GM20431 (cell line): ENCODE results near the gene NOL3.

ENCODE experiments used
- in situ Hi-C: fragments of 300-500 bp; cut with MseI, MboI; formaldehyde crosslinking; loops from one replicate; pipeline ENCODE4 v1.15.0; 2020; ENCODE audit warnings: low sequenced_read_pairs; ENCODE audit not compliant: unreplicated experiment

The NOL3 gene

GRCh38 chr16:67169011-67169451 is 1.3 kb upstream of the NOL3 start:
- in situ Hi-C loops = no loop called here

DNA sequence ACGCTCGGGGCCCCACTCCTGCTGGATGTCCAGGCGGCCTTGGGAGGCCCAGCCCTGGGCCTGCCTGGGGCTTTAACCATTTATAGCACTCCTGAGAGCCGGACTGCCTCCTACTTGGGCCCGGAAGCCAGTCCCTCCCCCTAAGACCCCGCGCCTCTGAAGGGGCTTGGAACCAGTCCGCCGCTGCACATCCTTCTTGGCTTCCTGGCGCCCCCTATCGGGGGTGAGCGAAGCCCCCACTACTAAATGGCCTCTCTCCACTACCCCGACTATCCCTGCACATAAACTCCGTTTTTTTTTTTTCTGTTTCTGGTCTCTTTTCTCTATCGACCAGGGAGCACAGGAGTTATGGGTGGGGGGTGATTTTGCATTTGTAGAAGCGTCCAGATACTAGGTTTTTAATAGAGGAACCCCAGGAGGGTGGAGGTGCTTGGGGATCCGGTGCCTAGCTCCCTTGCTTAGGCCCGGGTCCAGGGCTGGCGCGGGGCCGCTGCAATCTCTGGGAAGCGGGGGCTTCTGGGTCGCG is 633 bp upstream of the NOL3 start:
- in situ Hi-C loops = no loop called here

DNA sequence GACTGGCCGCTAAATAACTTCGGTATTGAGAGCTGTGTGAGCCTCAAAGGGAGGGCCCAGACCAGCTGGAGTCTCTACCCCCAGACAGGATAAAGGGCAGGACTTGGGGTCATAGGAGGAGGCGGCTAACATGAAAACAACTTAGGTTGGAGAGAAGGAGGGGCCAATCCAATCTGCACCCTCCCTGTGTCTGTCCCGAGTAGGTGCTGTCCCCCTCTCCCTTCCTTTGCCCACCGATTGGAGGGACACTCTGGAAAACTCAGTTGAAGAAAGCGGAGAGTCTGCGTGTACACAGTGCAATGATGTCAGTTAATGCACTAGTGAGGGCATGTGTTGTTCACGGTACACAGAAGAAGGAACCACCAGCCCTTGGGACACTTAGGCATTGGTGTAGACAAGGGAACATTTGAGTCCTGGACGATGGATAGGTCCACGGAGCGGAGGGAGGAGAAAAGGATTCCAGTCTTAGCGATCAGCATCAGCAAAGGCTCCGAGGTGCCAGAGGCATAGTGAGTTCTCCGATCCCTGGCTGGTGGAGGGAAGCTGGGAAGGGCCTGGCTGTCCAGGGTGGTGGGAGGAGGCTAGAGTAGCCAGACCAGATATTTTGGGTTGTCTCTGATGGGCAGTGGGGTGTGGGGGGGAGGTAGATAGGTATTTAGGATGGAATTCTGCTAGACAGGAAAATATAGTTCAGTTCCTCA is 761 bp downstream of the NOL3 start:
- in situ Hi-C loops = no loop called here

DNA sequence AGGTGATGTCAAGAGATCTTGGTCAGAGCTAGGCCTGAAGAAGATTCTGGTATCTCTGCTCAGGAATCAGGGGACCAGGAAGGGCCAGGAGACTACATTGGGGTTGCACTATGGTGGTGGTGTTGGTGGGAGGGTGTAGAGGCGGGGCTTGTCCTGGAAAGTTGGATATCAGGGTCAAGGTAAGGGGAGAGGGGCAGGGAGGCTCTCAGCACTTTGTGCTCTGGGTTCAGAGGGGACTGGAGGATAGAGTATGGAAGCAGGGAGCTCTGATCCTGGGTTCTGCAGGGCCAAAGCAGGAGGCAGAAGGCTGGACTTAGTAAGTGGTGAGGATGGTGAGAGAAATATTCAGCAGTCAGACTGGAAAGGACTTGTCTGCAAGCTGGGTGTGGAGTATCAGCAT is 3.0 kb downstream of the NOL3 start:
- in situ Hi-C loops = no loop called here

GRCh38 chr16:67173808-67174705 is 3.7 kb downstream of the NOL3 start:
- in situ Hi-C loops = no loop called here

GRCh38 chr16:67174706-67175231 is 4.4 kb downstream of the NOL3 start:
- in situ Hi-C loops = no loop called here

- in situ Hi-C loops = no loop called here
Measured at GRCh38 chr16:67176662-67177061, 6.3 kb downstream of the NOL3 start.

DNA sequence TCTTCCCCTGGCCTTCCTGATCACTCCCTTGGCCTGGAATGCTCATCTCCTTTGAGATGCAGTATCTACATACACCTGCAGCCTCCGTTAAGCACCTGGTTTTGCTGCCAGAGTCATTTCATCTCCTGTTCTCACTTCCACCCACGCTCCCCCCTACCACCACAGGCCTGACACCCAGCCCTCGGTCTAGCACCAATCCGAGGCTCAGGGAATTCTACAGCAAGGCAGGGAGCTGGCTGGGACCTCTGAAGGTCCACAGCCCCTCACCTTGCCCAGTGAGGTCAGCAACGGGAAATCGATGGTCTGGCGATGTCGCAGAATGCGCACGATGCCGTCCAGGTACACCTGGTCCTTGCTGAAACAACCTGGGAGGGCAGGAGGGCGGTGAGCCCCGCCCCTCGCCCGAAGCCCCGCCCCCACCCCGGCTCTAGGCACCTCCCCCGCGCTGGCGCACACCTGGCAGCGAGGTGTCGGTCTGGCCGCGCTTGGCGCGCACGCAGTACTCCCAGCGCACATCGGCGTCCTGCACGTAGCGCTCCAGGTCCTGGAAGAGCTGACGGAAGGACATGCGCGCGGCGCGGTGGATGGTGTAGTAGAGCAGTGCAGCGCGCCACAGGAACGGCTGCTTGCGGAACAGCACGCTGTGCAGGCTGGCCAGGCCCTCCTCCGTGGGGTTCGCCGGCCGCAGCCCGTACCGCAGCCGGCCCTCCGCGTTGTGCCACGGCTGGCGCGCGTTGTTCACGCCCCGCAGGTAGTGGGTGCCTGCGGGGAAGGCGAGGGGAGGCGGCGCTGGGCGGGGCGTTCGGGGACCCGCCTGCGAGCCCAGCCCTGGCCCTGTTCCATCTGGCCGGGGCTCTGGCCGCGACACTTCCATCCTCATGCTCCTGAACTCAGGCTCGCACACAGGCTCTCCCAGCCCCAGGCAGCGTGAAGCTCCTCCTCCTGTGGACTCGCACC is 7.7 kb downstream of the NOL3 start:
- in situ Hi-C loops = no loop called here

DNA sequence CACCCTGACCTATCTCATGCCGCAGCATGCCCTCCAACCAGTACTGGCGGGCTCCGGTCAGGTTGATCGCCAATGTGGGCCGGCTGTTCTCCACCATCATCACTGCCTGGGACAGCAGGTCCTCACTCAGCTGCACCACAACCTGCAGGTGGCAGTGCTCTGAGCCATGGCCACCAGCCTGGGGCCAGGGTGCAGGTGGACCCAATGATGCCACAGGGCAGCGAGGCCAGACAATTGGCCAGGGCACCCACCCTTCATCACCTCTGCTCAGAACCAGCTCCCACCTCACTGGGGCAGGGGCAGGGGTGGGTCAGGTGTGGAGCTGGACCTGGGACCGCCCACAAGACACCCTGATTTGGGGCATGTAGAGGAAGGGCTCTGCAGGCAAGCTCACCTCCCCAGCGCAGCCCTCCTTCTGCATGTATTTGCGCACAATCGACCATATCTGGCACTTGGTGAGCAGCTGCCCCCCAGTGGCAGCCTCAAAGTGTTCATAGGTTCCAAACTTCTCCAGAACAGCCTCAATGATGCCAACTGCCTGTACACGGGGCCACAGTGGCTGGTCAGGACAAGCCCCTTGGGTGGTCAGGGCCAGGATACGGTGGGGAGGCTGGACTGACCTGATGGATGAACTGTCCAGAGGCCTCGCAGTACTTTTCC is 9.2 kb downstream of the NOL3 start:
- in situ Hi-C loops = no loop called here

GRCh38 chr16:67180166-67180565 is 9.8 kb downstream of the NOL3 start:
- in situ Hi-C loops = no loop called here

DNA sequence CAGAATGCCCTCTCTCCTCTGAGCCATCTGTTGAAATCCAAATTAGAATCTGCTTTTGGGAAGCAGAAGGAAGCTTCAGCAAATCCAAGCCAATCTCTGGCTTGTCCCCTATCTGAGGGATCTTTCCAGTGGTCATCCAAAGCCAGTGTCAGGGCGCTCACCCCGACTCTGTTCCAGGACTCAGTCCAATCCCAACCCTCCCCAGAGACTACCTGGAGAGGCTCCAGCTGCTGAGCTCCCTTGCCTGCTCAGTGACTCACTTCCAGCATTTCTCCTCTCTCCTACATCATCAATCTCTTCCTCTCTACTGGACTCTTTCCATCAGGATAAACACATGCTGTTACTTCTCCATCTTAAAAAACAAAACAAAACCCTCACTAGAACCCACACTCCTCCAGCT is 11.0 kb downstream of the NOL3 start:
- in situ Hi-C loops = no loop called here

GRCh38 chr16:67182288-67182687 is 11.9 kb downstream of the NOL3 start:
- in situ Hi-C loops = no loop called here

- in situ Hi-C loops = no loop called here
Measured at GRCh38 chr16:67183284-67183626, 12.9 kb downstream of the NOL3 start.

GRCh38 chr16:67183627-67184452 is 13.5 kb downstream of the NOL3 start, which contains the start of gene MATCAP1:
TSS of gene MATCAP1 (minus strand) at chr16:67183963. CDS start at chr16:67180610, 3,353 bp downstream.
- in situ Hi-C loops = no loop called here

- in situ Hi-C loops = no loop called here
Measured at GRCh38 chr16:67184453-67184994, 14.2 kb downstream of the NOL3 start.

DNA sequence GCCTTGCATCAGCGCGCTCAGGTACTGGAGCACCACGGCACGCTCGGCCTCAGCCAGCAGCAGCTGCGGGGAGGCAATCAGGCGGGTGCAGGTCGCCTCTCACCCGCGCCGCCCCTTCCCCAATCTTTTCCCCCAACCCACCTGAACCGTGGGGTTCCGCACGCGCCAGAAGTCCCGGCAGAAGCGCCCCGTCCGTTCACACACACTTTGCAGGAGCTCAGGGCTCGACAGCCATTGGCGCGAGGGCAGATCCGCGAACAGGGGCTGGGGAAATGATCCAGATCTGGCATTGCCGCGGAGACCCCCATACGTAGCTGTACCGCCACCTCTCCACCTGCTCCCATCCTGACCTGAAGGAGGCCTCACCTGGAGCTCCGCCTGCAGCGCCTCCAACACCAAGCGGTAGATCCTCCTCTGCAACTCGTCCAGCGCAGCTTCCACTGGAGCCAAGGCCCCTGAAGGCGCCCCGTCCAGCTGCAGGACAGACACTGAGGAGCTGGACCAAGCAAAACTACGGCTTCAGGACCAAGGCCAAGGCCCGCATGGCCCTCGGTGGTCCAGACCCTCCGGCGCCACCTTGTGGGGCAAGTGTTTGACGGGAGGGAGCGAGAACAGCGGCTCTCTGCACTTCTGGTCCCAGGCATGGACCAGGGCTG is 14.8 kb downstream of the NOL3 start:
- in situ Hi-C loops = no loop called here

GRCh38 chr16:67185651-67186134 is 15.4 kb downstream of the NOL3 start:
- in situ Hi-C loops = no loop called here

GRCh38 chr16:67186550-67186950 is 16.2 kb downstream of the NOL3 start:
- in situ Hi-C loops = no loop called here
